GM19324 (cell line): Measurements from ENCODE around the gene C19orf38.

Experiments
- ATAC-seq: cut with Tn5 transposase; IDR thresholded peaks from one replicate; pipeline ENCODE4 v1.9.1; 2021; ENCODE audit warnings: mild to moderate bottlenecking, moderate library complexity; ENCODE audit not compliant: unreplicated experiment, low FRiP score

The C19orf38 gene, protein sequence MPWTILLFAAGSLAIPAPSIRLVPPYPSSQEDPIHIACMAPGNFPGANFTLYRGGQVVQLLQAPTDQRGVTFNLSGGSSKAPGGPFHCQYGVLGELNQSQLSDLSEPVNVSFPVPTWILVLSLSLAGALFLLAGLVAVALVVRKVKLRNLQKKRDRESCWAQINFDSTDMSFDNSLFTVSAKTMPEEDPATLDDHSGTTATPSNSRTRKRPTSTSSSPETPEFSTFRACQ

DNA sequence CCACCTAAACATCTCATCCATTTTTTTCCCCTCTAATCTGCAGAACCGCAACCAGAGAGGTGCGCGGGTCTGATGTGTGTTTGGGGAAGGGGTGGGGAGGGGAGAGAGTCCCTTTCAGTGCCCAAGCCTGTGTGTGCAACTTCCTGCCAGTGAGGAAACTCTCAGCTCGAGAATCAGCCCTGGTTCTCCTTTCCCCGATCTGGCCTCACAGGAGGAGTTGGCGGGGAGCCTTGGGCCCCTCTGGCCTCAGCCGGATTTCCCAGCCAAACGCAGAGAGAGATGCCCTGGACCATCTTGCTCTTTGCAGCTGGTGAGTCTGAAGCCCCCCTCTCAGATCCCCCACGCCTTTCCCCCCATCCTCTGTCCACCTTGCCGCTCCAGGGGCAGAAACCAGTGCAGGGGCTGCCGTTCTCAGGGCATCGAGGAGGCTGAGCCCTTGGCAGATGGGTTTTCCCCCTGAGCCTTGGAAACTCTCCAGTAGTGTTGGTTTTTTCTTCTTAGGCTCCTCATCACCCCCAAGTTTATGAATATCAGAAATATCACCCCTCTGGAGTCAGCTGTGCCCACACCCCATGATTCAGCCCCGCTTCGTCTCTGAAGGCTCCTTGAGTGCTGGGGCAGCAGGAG, at the start of gene C19orf38:
TSS of gene C19orf38 (plus strand) at position 186 of the 627 bp plus-strand sequence. CDS start at position 280, 94 bp downstream.
- ATAC-seq, result no peak

DNA sequence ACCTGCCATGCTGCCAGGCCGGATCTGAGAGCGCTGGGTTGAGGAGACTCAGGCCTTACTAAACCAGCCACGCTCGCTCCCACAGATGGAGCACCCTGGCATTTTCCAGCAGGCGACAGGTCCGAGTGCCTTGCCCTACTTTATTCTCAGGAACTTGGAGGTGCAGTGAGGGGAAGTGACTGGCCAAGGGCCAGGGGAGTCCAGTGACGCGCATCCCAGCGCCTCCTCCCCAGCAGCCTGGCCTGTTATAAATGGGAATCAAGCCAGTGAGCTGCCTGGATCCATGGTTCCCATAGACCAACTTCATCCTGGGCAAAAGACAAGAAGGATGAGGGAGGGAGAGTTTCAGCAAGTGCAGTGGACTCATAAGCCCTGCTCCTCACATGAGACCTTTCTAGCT, 47.7 kb upstream of the C19orf38 start:
- ATAC-seq, result no peak

DNA sequence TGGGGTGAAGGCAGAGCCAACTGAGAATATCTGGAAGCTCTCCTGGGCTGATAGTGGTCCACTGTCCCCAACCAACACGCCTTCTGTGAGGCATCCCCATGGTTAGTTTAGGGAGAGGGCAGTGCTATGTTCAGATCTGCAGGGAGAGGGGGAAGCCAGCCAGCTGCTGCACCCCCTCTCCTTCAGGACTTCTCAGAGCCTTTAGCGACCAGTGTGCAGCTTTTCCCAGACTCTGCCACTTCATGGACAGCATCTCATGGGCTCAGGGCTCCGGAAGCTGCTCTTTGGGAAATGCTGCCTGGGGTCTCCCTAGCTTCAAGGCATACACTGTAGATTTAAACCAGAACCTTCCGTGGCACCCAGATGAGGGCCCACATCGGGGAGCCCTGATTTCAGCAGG, 45.7 kb upstream of the C19orf38 start:
- ATAC-seq, result no peak

DNA sequence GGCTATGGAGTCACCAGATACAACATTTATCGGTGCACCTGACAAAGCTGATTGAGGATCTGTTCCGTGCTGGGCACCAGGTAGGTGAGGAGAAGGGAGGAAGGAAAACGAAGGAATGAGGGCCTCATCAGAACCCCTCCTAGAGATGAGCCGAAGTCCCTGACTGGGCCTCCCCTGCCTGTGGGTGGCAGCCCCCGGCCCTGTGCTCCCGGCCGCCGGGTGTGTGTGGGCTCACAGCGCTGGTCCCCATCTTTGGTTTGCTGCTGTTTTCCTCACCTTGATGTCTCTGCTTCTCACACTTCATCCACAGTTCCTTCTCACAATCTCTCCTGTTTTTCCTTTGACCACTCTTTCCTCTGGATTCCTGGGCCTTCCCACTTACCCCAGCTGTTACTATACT, 45.0 kb upstream of the C19orf38 start:
- no peak for ATAC-seq

DNA sequence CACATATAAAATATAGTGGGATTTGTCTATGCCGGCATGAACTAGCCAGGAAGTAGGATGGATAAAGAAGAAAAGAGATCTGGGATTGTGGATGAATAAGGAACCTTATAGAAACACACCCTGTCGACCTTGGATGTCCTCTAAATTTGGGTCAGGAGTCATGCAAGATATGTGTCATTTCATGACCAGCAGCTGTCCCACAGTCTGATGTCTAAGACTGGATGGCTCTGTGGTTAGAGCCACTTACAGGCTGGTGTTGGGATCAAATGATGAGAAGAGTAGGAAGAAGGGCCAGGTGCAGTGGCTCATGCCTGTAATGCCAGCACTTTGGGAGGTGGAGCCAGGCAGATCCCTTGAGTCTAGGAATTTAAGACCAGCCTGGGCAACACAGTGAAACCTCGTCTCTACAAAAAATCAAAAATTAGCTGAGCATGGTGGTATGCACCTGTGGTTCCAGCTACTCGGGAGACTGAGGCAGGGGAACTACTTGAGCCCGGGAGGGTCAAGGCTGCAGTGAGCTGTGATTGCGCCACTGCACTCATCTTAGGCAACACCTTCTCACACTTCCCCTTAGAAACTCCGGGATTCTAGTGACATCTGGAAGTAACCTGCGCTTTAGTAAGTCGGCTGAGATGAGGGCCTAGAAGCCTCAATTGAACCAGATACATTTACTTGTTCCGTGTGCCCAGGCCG, 43.0 kb upstream of the C19orf38 start:
- no peak for ATAC-seq

DNA sequence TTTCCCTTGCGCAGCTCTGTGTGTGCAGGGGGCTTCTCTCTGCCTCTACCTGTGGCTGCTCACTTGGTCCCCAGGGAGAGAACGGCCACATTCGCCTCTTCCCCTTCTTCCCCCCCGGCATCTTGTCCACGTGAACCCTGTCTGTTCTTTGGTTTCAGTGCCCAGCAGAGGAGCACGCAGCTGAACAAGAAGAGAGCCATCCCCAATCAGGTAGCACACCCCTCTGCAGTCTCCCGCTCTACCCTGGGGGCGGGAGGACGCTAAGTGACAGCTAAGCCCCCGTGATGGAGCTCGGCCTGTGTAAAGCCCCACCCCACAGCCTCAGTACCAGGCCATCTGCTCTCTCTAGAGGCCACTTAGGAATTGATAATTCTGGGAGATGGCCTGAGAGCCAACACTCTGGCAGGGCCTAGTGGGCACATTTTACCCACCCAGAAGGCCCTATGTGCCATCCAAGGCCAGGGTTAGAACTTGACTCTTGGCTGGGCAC, 42.4 kb upstream of the C19orf38 start:
- no peak for ATAC-seq

DNA sequence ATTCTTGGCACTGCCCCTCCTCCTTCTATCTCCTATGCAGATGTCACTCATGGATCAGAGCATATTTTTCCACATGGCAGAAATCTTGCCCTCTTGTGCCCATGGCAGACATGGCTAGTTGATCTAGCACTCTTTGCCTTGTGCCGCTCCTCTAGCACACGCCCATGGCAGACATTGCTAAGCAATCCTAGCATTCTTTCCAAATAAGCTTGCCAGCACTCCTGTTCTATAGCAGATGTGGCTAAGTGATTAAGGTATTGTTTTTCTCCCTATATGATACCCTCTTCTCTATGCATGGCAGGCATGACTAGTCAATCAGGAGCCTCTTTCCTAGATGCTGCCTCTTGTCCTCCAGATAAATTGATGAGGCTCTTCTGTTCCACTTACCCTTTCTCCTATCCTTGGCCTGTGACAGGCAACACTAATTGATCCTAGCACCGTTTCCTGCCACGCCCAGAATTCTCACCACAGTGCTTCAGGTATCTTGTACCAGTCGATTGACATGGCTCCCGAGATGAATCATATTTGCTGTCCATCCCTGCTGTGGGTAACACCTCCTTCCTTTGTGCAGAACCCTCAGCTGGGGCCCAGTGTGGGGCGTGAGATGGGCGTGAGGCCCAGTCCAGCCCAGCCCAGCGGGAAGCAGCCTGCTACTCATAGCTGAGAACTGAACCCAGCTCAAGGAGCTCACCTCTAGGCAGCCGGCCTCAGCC, 39.1 kb upstream of the C19orf38 start:
- ATAC-seq, result no peak

DNA sequence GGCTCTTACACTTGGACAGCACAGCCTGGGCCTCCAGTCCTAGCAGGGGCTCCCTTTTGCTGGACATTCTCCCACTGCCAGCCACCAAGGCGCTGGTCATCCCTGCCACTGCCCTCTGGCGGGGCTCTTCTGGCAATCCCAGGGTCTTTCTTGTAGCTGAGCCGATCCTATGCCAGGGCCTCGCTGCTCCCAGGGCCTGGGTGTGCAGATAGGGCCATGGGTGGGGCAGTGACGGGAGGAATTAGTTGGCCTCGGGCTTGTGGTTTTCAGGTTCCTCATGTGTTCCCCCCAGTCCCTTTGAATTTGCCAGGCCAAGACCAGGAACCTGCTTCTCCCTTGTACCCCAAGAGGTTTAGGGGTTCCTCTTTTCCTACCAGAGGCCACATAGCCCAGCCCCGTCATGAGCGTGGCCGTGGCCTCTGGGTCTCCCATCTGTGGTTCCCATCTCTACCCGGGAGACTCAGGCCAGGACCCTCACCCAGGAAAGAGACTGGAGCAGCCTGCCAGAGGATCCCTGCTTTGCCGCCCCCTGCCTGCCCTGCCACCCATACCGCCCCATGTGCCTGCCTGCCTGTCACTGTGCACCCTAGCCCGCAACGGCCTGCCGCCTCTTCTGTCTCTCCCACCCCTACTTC, 38.4 kb upstream of the C19orf38 start:
- ATAC-seq, result no peak

DNA sequence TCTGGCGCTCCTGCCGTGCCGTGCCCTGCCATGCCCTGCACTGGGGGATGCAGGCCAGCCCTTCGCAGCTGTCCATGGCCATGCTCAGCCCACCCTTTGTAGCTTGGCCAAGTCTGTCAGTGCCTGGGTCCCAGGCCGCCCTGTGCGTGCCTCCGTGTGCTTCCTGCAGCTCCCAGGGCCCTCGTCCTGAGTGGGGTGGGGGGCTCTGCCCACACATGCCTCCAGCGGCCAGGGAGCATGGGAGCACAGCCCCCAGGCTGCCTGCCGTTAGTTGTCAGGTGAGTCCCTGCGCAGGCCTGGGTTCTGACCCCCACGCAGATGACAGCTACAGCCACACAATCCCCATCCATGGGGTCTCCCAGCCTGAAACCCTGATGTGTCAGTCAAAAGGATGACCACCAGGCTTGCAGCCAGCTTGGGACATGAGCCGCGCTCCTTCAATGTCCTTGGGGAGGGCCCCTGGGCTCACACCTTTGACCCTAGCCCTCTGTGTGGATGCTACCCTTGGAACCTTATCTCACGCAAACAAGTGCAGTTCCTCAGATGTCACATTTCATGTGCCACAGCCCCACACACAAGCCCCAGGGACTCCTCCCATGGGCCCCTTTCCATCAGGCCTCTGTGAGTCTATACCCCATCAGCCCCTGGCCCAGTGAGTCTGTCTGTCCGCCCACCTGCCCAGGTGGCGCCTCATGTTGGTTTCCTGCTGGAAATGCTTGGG, 36.7 kb upstream of the C19orf38 start:
- ATAC-seq, result no peak

DNA sequence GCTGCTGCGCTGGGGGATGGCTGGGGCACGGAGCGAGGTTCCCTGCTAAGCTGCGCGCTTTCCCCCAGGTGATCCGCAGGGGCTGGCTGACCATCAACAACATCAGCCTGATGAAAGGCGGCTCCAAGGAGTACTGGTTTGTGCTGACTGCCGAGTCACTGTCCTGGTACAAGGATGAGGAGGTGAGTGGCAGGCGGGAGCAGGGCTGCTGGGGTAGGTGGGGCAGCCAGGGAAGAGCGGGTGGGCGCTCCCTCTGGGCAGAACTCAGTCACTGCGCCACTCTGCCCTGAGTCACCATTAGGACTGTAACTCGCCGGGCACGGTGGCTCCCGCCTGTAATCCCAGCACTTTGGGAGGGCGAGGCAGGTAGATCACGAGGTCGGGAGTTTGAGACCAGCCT, 36.0 kb upstream of the C19orf38 start:
- no peak for ATAC-seq

DNA sequence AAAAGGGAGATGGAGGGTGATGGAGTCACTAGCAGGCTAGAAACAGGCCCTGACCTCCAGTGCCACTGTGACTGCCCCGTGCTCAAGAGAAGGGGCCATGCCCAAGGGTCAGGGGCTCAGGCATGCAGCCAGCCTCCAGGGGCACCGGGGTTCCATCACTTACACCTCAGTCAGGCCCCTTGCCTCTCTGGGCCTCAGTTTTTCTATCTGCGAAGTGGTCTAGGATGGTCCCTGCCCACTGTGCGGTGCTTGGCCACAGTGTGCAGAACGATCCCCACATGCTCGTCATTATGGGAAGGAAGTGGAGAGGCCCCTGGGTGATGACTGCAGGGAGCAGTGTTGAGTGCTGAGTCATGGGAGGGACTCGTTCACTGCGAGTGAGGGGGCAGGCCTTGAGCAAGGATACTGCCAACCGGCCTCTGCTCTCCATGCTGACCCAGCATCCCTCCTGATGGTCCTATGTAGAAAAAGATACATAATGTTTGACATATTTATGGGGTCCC, 35.3 kb upstream of the C19orf38 start:
- ATAC-seq, result no peak

DNA sequence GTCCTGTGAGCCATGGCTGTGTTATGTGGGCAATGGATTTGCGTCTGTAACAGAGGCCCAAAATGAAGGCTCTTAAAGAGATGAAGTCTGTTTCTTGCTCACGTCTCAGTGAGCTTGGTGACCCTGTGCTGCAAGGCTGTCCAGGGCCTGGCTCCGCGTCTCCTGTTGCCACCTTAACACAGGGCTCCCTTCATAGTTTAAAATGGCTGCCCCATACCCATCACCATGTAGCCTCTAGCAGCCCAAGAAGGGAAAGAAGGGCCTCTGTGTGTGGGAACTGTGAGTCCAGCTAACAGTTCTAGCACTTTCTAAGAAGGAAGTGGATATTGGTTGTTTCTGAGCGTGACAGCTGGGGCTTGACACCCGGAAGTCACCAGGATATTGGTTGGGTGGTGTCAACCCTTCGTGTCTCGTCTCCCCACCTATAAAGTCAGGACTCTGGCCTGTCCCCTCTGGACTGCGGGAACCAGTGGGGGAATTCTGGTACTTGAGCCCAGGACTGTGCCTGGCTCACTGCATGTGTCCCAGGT, 33.1 kb upstream of the C19orf38 start:
- no peak for ATAC-seq

DNA sequence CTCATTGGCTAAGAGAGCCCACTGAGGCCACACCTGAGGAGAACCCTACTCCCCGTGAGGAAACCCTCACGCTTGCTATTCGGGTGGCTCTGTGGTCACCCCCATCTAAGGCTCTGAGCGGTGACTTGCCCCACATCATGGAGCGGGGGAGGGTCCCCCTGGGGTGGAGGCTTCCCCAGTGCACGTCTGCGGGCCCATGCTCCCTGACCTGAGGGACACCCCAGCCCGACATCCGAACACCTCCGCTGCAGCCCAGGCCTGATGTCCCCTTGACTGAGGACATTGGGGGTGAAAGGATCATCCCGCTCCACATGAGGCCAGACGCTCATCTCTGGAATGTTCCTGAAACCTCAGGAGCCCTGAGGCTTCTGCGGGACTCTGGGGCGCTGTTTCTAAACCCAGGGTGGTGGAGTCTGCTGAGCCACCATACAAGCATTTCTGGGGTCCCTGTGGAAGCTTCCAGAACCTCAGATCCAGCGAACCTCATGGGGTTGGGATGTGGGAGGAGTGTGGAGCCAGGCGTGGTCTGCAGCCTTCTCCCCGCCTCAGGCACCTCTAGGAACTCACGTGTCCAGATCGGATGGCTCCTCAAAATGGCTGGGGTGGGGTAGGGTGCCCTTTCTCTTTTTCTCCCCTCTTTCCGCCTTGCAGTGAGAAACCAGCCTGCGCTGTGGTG, 32.1 kb upstream of the C19orf38 start:
- ATAC-seq, result no peak

DNA sequence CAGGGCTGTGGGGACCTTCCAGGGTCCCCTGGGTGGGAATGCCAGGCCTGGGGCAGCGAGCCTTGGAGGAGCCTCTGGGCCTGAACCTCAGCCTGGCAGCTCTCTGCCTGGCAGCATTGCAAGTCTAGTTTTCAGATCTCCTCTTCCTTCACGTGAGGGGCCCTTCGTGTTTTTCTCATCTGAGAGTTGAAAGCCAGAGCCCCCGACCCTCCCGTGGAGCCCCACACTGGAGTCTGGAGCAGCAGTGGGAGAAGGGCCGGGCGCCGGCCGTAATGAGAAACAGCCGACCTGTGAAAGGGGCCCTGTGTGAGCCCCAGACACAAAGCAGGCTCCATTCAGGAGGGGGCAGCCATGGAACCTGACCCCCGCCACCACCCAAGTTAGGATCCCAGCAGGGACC, 31.5 kb upstream of the C19orf38 start:
- no peak for ATAC-seq

DNA sequence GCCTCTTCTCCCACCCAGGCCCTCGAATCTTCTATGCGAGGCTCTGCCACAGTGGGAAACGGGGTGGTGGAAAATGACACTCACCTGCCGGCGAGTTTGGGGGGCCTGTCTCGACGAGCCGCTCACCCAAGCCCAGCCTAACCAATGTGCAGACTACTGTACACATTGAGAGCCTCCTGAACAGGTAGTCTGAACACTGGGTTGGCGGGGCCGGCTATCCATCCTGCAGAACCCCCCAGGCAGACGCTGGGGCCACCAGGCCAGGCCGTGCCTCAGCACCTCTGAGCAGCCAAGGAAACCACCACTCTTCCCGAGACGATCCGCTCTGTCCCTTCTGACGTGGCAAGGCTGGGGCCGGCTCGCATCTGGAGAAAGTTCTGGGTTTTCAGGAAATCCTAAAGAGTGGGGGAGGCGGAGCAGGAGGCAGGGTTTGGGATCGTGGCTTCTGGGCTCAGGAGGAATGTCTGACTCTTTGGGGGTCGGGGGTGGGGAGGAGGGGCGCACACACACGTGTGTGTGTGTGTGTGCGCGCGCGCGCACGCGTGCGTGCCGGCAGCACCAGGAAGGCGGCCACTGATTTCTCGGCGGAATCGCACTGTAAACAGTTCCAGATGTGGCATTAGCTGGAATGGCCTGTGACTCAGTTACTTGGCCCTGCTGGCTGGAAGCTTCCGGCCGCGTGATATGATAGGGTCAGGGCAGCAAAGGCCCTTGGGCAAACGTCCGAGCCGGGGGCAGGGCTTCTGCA, 30.8 kb upstream of the C19orf38 start:
- ATAC-seq, result no peak

DNA sequence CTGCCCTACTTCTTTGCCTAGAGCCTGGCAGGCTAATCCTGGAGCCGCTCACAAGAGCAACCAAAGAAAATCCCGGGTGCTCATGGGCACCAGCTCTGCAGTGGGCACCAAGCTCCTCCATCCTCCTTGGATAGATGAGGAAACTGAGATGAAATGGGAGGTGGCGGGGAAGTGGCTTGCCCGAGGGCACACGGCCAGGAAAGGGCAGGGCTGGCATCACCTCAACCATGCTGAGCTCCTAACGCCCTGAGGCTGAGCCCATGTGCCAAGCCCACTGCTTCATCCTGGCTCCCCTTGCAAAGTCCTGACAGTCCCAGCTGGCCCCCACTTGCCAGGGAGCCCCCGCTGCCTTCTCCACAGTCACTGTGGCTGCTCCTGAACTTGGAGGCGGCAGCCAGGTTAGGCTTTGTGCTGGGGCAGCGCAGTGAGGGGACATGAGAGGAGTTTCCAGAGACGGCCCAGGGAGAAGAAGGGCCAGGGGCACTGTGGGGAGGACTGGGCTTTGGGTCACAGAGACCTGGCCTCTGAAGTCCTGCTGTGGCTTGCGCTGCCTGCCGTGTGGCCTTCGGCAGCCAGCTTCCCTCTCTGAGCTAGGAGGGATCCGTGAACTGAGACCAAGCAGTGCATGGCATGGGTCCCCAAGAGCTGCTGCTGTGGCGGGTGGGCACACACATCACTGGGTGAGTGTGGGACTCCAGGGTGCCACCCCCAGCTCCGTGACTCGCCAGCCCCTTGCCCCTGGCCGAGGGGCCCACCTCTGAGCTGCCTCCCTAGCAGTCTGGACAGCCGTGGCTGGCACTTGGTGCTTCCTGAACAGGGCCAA, 29.7 kb upstream of the C19orf38 start:
- ATAC-seq, result no peak
